ENCODE data around the gene SIPA1L3.

DNA sequence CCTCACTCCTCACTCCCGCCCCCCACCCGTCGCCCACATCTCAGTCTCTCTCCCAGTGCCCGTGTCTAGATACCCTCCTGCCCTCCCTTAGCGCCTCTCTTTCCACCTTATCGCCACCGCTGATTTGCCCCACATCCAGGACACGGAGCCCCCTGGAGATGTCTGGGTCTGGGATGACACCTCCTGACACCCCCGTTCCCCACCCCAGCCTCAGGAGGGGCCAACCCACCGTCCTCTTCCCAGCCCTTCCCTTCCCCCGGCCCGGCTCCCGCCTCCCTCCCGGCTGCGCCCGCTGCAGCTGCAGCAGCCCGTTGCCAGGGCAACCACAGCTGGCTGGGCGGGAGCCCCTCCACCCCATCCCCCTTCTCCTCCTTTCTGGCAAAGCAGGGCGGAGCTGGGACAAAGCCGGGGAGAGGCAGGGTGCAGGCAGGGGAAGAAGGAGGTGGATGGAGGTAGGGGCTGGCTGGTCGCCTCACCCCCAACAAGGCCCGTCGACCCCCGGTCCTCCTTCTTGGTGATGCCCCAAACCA is 303.5 kb downstream of the SIPA1L3 start:
- no peak for TF ChIP-seq RXRA (CRISPR knock-in tag; IDR thresholded peaks at IDR 0.05)
- TF ChIP-seq, protein P1, sequence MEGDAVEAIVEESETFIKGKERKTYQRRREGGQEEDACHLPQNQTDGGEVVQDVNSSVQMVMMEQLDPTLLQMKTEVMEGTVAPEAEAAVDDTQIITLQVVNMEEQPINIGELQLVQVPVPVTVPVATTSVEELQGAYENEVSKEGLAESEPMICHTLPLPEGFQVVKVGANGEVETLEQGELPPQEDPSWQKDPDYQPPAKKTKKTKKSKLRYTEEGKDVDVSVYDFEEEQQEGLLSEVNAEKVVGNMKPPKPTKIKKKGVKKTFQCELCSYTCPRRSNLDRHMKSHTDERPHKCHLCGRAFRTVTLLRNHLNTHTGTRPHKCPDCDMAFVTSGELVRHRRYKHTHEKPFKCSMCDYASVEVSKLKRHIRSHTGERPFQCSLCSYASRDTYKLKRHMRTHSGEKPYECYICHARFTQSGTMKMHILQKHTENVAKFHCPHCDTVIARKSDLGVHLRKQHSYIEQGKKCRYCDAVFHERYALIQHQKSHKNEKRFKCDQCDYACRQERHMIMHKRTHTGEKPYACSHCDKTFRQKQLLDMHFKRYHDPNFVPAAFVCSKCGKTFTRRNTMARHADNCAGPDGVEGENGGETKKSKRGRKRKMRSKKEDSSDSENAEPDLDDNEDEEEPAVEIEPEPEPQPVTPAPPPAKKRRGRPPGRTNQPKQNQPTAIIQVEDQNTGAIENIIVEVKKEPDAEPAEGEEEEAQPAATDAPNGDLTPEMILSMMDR (CRISPR knock-in tag; IDR thresholded peaks at IDR 0.05), result no peak
- TF ChIP-seq SALL2 (CRISPR knock-in tag; IDR thresholded peaks at IDR 0.05), result no peak
- no peak for TF ChIP-seq JUND (CRISPR knock-in tag; IDR thresholded peaks at IDR 0.05)
- TF ChIP-seq ZNF274 (CRISPR knock-in tag; IDR thresholded peaks at IDR 0.05), result no peak
- no peak for TF ChIP-seq ZMYM2 (CRISPR knock-in tag; IDR thresholded peaks at IDR 0.05)
- TF ChIP-seq, protein P2, sequence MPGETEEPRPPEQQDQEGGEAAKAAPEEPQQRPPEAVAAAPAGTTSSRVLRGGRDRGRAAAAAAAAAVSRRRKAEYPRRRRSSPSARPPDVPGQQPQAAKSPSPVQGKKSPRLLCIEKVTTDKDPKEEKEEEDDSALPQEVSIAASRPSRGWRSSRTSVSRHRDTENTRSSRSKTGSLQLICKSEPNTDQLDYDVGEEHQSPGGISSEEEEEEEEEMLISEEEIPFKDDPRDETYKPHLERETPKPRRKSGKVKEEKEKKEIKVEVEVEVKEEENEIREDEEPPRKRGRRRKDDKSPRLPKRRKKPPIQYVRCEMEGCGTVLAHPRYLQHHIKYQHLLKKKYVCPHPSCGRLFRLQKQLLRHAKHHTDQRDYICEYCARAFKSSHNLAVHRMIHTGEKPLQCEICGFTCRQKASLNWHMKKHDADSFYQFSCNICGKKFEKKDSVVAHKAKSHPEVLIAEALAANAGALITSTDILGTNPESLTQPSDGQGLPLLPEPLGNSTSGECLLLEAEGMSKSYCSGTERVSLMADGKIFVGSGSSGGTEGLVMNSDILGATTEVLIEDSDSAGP (CRISPR knock-in tag; IDR thresholded peaks at IDR 0.05; ENCODE audit: borderline replicate concordance), result no peak
- TF ChIP-seq HDAC2 (CRISPR knock-in tag; IDR thresholded peaks at IDR 0.05), result no peak
- TF ChIP-seq CBX5 (CRISPR knock-in tag; IDR thresholded peaks at IDR 0.05; ENCODE audit: borderline replicate concordance), result no peak
